Endodermal cell (in vitro differentiated cells): ENCODE measurements around the gene CATSPERD. TPM values are rescaled to one million over a fixed set of nuclear protein-coding genes. Genes with fewer than 3 reads are reported as not detected.

Source experiments
- DNase-seq: peaks from one replicate; pipeline ENCODE4 v3.0.0-alpha.2; 2017
- H3K27ac ChIP-seq: 2 replicates; pipeline ENCODE4 v1.5.1; 2013; ENCODE audit warnings: mild to moderate bottlenecking, low read depth, low read length, moderate library complexity
- H3K27me3 ChIP-seq: 2 replicates; pipeline ENCODE4 v1.6.1; 2013; ENCODE audit warnings: mild to moderate bottlenecking, low read length, moderate library complexity; ENCODE audit not compliant: insufficient read depth, control insufficient read depth, poor library complexity, severe bottlenecking
- H3K36me3 ChIP-seq: 2 replicates; pipeline ENCODE4 v1.7.0; 2013; ENCODE audit warnings: mild to moderate bottlenecking, low read length, moderate library complexity; ENCODE audit not compliant: control insufficient read depth, insufficient read depth
- H3K4me1 ChIP-seq: one replicate; pipeline ENCODE4 v1.7.0; 2013; ENCODE audit warnings: low read length; ENCODE audit not compliant: control insufficient read depth, insufficient read depth
- H3K4me3 ChIP-seq: 2 replicates; pipeline ENCODE4 v1.5.1; 2013; ENCODE audit warnings: mild to moderate bottlenecking, low read length, moderate library complexity
- H3K9ac ChIP-seq: 2 replicates; pipeline ENCODE4 v1.6.1; 2013; ENCODE audit warnings: mild to moderate bottlenecking, low read length, moderate library complexity; ENCODE audit not compliant: poor library complexity, severe bottlenecking; ENCODE audit errors: extremely low read depth
- H3K9me3 ChIP-seq: 2 replicates; pipeline ENCODE4 v1.6.1; 2013; ENCODE audit warnings: mild to moderate bottlenecking, low read length, moderate library complexity; ENCODE audit not compliant: control insufficient read depth
- H3K27ac Mint-ChIP-seq: 2 replicates; pipeline ENCODE4 v1.8.0; 2020; ENCODE audit warnings: mixed read lengths
- H3K27me3 Mint-ChIP-seq: 2 replicates; pipeline ENCODE4 v1.8.0; 2021; ENCODE audit warnings: mild to moderate bottlenecking, mixed read lengths; ENCODE audit not compliant: insufficient read depth
- H3K36me3 Mint-ChIP-seq: 2 replicates; pipeline ENCODE4 v1.8.0; 2020; ENCODE audit warnings: low read depth, mixed read lengths
- H3K4me1 Mint-ChIP-seq: 2 replicates; pipeline ENCODE4 v1.8.0; 2020; ENCODE audit warnings: mixed read lengths
- H3K4me3 Mint-ChIP-seq: 2 replicates; pipeline ENCODE4 v1.8.0; 2020; ENCODE audit warnings: mild to moderate bottlenecking, moderate library complexity, mixed read lengths
- H3K9me3 Mint-ChIP-seq: 2 replicates; pipeline ENCODE4 v1.8.0; 2020; ENCODE audit warnings: mild to moderate bottlenecking, mixed read lengths
- CTCF ChIP-seq: fragments of 200-600 bp; sonication (generic); conservative IDR thresholded peaks from 2 replicates; pipeline ENCODE4 v1.5.0; 2021; ENCODE audit warnings: antibody characterized with exemption, mild to moderate bottlenecking
- WGBS, 2 experiments: methylation state at CpG; one replicate each; pipeline versions ENCODE4 v1.1.5 to v1.1.7; 2013; ENCODE audit warnings: missing lambda C conversion rate in 2 of 2, mixed read lengths in 1 of 2; ENCODE audit not compliant: insufficient coverage in 1 of 2, insufficient read length in 1 of 2; 5-methylcytosine and 5-hydroxymethylcytosine counted together
- total RNA-seq, 2 donors: library from RNA; stranded (reverse); fragmentation: NEBNext Ultra II Directional in 1 of 2; extraction: Animal tissue kit (Norgen Biotek cat#: 25700) in 1 of 2; gene quantifications; 2 replicates in 1 of 2; 3 replicates in 1 of 2; pipeline ENCODE4 v1.2.1, GENCODE V29; 2021

Gene CATSPERD
- total RNA-seq, 2 donors from 2014 or later, result not detected

GRCh38 chr19:5792224-5792623, 71.8 kb downstream of the CATSPERD start:
- Mint-ChIP-seq H3K27me3 (peaks cover 6% of the 10 kb centered on the region), H3K4me3 (no peak overlapping the region)

GRCh38 chr19:5793188-5793587, 72.8 kb downstream of the CATSPERD start:
- H3K36me3 ChIP-seq, result peaks cover 11% of the 10 kb centered on the region
- Mint-ChIP-seq H3K4me1 (peaks cover 3% of the 10 kb centered on the region), H3K9me3 (peaks cover 3% of the 10 kb centered on the region), H3K27ac (no peak overlapping the region), H3K27me3 (peaks cover 6% of the 10 kb centered on the region), H3K4me3 (no peak overlapping the region), H3K36me3 (peaks cover 17% of the 10 kb centered on the region)
- H3K4me3 ChIP-seq, result no peak overlapping the region
- H3K4me1 ChIP-seq, result peaks cover 4% of the 10 kb centered on the region
- no peaks in the 10 kb centered on the region for H3K9me3 ChIP-seq
- WGBS, 2 experiments, result 90 to 92% methylated on average over 3 of the region's 3 CpGs
- no peak for DNase-seq
- H3K9ac ChIP-seq, result no peak overlapping the region
- TF ChIP-seq CTCF, result no peak
- H3K27ac ChIP-seq, result no peak overlapping the region
- no peaks in the 10 kb centered on the region for H3K27me3 ChIP-seq

More at GRCh38 chr19:5792224-5792623, 71.8 kb downstream of the CATSPERD start:
- no peak for DNase-seq
- Mint-ChIP-seq H3K9me3 (peaks cover 3% of the 10 kb centered on the region), H3K36me3 (peaks cover 21% of the 10 kb centered on the region), H3K27ac (no peak overlapping the region), H3K4me1 (peaks cover 3% of the 10 kb centered on the region)
- H3K36me3 ChIP-seq, result peaks cover 15% of the 10 kb centered on the region
- H3K27me3 ChIP-seq, result no peaks in the 10 kb centered on the region
- no peaks in the 10 kb centered on the region for H3K9me3 ChIP-seq
- TF ChIP-seq CTCF, result no peak
- H3K9ac ChIP-seq, result no peak overlapping the region
- no peak overlapping the region for H3K4me3 ChIP-seq
- H3K27ac ChIP-seq, result no peak overlapping the region
- H3K4me1 ChIP-seq, result peaks cover 4% of the 10 kb centered on the region
- 94 to 95% methylated on average over 13 to 18 of the region's 18 CpGs for WGBS, 2 experiments

GRCh38 chr19:5795382-5795919, 75.0 kb downstream of the CATSPERD start:
- H3K9me3 Mint-ChIP-seq, result peaks cover 3% of the 10 kb centered on the region
- no peak overlapping the region for H3K9ac ChIP-seq
- DNase-seq, result no peak
- H3K27me3 Mint-ChIP-seq, result peaks cover 15% of the 10 kb centered on the region
- TF ChIP-seq CTCF, result no peak
- H3K36me3 Mint-ChIP-seq, result peaks cover 1% of the 10 kb centered on the region
- H3K36me3 ChIP-seq, result no peaks in the 10 kb centered on the region
- no peaks in the 10 kb centered on the region for H3K9me3 ChIP-seq
- no peaks in the 10 kb centered on the region for H3K4me1 ChIP-seq
- no peak overlapping the region for H3K4me3 ChIP-seq
- H3K27ac ChIP-seq, result no peak overlapping the region
- no peak overlapping the region for H3K27ac Mint-ChIP-seq
- no peak overlapping the region for H3K4me3 Mint-ChIP-seq
- H3K27me3 ChIP-seq, result no peaks in the 10 kb centered on the region
- no peaks in the 10 kb centered on the region for H3K4me1 Mint-ChIP-seq
- 94 to 95% methylated on average over 5 to 7 of the region's 7 CpGs for WGBS, 2 experiments
